Calu3 (cell line): ENCODE measurements around the gene ABCC8. TPM values are rescaled to one million over a fixed set of nuclear protein-coding genes. Genes with fewer than 3 reads are reported as not detected.

Experiments used
- BruUV-seq: library from RNA; stranded (reverse); fragments of 400-500 nt; replicated peaks from 2 replicates; lab custom pipeline; 2021; lab: Mats Ljungman, UMichigan
- CTCF ChIA-PET: fragments of 300-600 bp; sonication (Branson Sonifier 250); formaldehyde crosslinking; loops from one replicate; lab custom pipeline; 2022; ENCODE audit warnings: antibody characterized with exemption; lab: Charles Lee
- DNase-seq: peaks from one replicate; pipeline ENCODE4 v3.0.0; 2022
- H3K27ac Mint-ChIP-seq: one replicate; pipeline ENCODE4 v1.8.0; 2022; ENCODE audit warnings: mixed read lengths; ENCODE audit not compliant: unreplicated experiment
- H3K27me3 Mint-ChIP-seq: one replicate; pipeline ENCODE4 v1.8.0; 2022; ENCODE audit warnings: mixed read lengths; ENCODE audit not compliant: unreplicated experiment
- H3K36me3 Mint-ChIP-seq: one replicate; pipeline ENCODE4 v1.8.0; 2022; ENCODE audit warnings: mild to moderate bottlenecking, moderate library complexity, mixed read lengths; ENCODE audit not compliant: insufficient read depth, unreplicated experiment
- H3K4me1 Mint-ChIP-seq: one replicate; pipeline ENCODE4 v1.8.0; 2022; ENCODE audit warnings: mild to moderate bottlenecking, low read depth, mixed read lengths; ENCODE audit not compliant: unreplicated experiment
- H3K4me3 Mint-ChIP-seq: one replicate; pipeline ENCODE4 v1.8.0; 2022; ENCODE audit warnings: mild to moderate bottlenecking, low read depth, moderate library complexity, mixed read lengths; ENCODE audit not compliant: unreplicated experiment
- H3K9me3 Mint-ChIP-seq: one replicate; pipeline ENCODE4 v1.8.0; 2022; ENCODE audit warnings: low read depth, mixed read lengths; ENCODE audit not compliant: unreplicated experiment
- CTCF ChIP-seq: fragments of 200-600 bp; IDR thresholded peaks from one replicate; pipeline ENCODE4 v1.8.0; 2022; ENCODE audit warnings: antibody characterized with exemption; ENCODE audit not compliant: unreplicated experiment
- intact Hi-C: fragments of 100-400 bp; cut with micrococcal nuclease; formaldehyde crosslinking; loops from one replicate; pipeline ENCODE4 v1.10.0; 2022; ENCODE audit not compliant: unreplicated experiment
- total RNA-seq: library from RNA; stranded (reverse); gene quantifications from 2 replicates; pipeline ENCODE4 v1.2.3, GENCODE V29; 2022

The ABCC8 gene
- total RNA-seq, 1 experiment from 2014 or later = 0.76 TPM

- intact Hi-C loops = no loop called here
- Mint-ChIP-seq H3K4me3 (no peak overlapping the region), H3K9me3 (no peaks in the 10 kb centered on the region), H3K4me1 (no peaks in the 10 kb centered on the region), H3K27ac (no peak overlapping the region), H3K27me3 (no peaks in the 10 kb centered on the region), H3K36me3 (no peaks in the 10 kb centered on the region)
- no peak for DNase-seq
- TF ChIP-seq CTCF = no peak
- no TSS peak for BruUV-seq
- CTCF ChIA-PET = no interaction called here
These were observed 40.5 kb upstream of the ABCC8 start for GRCh38 chr11:17517186-17517585.

- no peak for DNase-seq
- no peak overlapping the region for H3K27ac Mint-ChIP-seq
- TF ChIP-seq CTCF = no peak
- H3K36me3 Mint-ChIP-seq = no peaks in the 10 kb centered on the region
- H3K9me3 Mint-ChIP-seq = no peaks in the 10 kb centered on the region
- no peak overlapping the region for H3K4me3 Mint-ChIP-seq
- H3K4me1 Mint-ChIP-seq = no peaks in the 10 kb centered on the region
- H3K27me3 Mint-ChIP-seq = no peaks in the 10 kb centered on the region
- no TSS peak for BruUV-seq
- CTCF ChIA-PET = no interaction called here
- intact Hi-C loops = no loop called here
These were observed 40.0 kb upstream of the ABCC8 start for GRCh38 chr11:17516551-17517150.

GRCh38 chr11:17515443-17516176, 39.0 kb upstream of the ABCC8 start:
- intact Hi-C loops = no loop called here
- Mint-ChIP-seq H3K27ac (no peak overlapping the region), H3K27me3 (no peaks in the 10 kb centered on the region), H3K36me3 (no peaks in the 10 kb centered on the region), H3K4me1 (no peaks in the 10 kb centered on the region), H3K4me3 (no peak overlapping the region), H3K9me3 (no peaks in the 10 kb centered on the region)
- no peak for TF ChIP-seq CTCF
- DNase-seq = no peak
- no TSS peak for BruUV-seq
- CTCF ChIA-PET = no interaction called here

GRCh38 chr11:17514476-17514875, 37.8 kb upstream of the ABCC8 start:
- DNase-seq = no peak
- BruUV-seq = no TSS peak
- H3K4me1 Mint-ChIP-seq = no peaks in the 10 kb centered on the region
- H3K36me3 Mint-ChIP-seq = no peaks in the 10 kb centered on the region
- no peaks in the 10 kb centered on the region for H3K27me3 Mint-ChIP-seq
- no peak overlapping the region for H3K27ac Mint-ChIP-seq
- intact Hi-C loops = no loop called here
- TF ChIP-seq CTCF = no peak
- H3K4me3 Mint-ChIP-seq = no peak overlapping the region
- no peaks in the 10 kb centered on the region for H3K9me3 Mint-ChIP-seq
- CTCF ChIA-PET = interaction anchor here (0.7 kb wide), 1 partner anchor 49 kb away, joined by 3 read pairs; no protein-coding TSS in a partner anchor
